HG03442 (cell line): ENCODE data around the gene ZDHHC11.
"Not testable (repeated sequence)": the region's sequence is repeated elsewhere in the genome, so short reads cannot be mapped to it uniquely, and the experiment has no call there.

Source experiments
- ATAC-seq: cut with Tn5 transposase; IDR thresholded peaks from one replicate; pipeline ENCODE4 v1.9.1; 2021; ENCODE audit warnings: mild to moderate bottlenecking, moderate library complexity; ENCODE audit not compliant: unreplicated experiment

ZDHHC11 gene

DNA sequence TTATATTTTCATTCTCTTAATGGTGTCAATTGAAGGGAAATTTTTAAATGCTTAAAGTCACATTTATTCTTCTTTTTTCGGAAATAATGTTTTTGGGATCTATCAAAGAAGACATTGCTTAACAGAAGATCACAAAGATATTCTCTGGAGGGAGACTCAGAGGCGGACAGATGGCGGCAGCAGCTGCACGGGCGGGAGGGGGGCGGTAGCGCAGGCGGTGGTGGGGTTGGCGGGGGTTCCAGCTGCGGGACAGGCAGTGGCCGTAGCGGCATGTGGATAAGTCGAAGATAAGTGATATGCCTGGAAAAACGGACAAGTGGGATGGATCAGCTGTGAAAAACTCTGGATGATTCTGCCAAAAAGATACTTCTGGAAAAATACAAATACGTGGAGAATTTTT, 34.6 kb downstream of the ZDHHC11 start:
- no peak for ATAC-seq

DNA sequence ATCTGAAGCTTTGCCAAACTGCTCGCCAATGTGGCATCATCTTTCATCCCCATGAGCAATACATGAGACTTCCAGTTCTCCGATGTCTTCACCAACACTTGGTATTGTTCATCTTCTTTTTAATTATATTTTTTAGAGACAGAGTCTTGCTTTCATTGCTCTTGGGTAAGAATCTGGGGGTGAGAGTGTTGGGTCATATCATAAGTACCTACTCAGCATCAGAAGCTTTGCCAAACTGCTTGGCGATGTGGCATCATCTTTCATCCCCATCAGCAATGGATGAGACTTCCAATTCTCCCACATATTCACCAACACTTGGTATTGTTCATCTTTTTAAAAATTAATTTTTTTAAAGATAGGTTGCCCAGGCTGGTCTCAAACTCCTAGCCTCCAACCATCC, 35.3 kb downstream of the ZDHHC11 start:
- no peak for ATAC-seq

DNA sequence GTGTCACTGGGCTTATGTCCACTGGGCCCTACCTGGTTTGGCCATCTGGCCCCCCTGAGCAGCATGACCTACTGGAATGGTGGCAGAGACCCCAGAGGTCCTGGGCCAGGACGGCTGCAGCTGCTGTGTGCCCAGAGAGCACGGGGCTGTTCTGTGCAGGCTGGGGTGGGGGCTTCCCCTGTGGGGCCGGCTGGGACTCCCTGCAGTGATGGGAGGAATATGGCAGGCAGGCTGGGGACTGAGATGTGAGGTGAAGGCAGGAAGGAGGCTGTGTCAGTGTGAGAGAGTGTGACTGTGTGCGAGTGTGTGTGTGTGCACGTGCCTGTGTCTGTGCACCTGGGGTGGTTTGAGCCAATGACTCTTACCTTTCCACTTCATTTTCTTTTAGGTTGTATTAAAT, 37.2 kb downstream of the ZDHHC11 start:
- ATAC-seq = not testable (repeated sequence)

DNA sequence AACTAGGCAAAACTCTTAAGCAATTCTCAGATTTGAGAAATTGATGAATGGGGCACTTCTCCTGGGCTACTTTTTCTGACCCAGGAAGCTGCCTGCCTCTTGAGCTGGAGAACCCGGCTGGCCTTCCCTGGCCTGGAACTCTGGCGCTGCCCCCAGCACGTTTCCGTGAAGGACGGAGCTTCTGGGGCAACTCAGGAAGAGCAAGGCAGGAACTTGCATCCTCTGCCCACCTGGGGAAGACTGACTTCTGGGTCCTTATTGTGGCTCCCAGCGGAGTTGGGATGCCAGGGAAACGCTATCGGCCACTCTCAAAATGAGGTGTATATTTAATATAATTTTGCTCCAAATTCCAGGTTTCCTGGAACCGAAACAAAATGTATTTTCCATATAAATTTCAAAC, 39.4 kb downstream of the ZDHHC11 start:
- ATAC-seq = not testable (repeated sequence)

DNA sequence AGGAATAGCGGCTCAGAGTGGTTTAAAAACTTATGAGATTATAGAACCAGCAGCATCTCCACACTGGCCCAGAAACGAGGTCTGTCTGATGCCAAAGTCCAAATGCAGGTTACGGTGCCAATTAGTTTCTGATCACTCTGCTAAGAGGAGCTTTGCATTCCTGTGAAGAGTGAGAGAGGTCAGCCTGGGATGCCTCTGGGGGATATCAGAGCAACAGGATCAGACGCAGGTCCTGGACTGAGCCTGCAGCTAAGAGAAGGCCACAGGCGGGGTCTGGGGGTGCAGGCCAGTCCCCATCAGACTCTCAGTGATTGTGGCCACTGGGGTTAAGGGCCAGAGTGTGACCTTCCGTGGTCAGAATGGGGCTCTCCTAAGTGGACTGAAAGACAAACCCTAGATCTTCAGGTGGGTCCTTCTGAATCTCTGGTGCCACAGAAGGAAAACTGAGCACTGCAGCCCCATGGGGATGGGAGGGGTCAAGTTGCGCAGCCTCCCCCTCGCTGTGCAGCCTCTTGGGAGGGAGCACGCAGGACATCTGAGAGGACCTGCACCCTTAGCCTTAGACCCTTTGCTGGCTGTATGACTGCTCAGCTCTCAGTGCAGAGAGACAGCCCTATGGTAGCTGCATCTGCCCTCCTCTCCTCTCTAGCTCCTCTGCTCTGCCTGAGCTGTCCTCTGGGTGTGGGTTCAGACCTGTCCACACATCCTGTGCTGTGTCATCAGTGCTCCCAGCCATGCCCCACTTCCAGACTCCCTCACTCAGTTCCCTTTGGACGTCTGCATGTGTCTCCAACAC, 42.9 kb downstream of the ZDHHC11 start:
- not testable (repeated sequence) for ATAC-seq

DNA sequence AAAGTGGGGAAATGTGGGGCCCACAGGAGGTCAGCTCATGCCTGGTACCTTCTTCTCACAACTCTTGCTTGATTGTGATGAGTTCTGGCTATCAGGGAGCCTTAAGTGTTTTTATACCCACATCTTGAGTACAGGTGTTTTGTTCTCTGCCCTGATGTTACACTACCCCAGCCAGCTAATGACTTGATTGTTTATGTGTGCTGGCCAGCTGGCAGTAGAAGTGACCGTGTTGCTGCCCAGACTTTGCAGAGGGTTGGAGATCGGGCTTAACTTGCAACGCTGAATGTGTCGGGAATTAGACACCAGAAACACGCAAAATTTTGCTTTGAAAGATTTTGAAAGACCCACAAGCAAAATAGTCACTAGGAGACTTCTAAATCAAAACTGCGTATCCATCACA, 49.3 kb downstream of the ZDHHC11 start:
- no peak for ATAC-seq

DNA sequence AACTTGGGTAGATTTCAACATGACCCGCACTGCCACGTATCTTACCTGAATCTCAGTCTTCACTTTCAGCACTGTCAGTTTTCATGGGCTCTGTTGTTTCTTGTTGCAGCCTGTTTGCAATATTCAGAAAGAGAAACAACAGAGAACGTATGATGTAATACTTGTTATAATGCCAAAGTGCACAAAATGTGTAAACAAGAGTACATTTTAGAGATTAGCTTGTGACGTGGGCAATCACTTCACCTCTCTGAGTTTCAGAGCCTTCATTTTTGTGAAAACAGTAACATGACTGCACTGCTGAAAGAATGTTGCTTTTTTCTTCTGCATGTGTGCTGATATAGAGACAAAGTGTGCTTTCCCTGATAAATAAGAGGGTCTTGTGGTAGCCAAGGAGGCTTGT, 49.7 kb downstream of the ZDHHC11 start:
- ATAC-seq = not testable (repeated sequence)

- not testable (repeated sequence) for ATAC-seq
These were observed 52.2 kb downstream of the ZDHHC11 start for GRCh38 chr5:798505-799138.

GRCh38 chr5:797986-798385, 52.8 kb downstream of the ZDHHC11 start:
- ATAC-seq = not testable (repeated sequence)

DNA sequence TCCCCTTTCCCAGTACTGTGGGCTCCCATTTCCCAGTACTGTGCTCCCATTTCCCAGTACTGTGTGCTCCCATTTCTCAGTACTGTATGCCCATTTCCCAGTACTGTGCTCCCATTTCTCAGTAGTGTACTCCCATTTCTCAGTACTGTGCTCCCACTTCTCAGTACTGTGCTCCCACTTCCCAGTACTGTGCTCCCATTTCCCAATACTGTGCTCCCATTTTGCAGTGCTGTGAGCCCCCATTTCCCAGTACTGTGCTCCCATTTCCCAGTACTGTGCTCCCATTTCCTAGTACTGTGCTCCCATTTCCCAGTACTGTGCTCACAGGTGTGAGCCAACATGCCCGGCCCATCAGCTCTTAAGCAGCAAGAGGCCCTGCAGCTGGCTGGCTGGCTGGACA, 54.9 kb downstream of the ZDHHC11 start:
- not testable (repeated sequence) for ATAC-seq

- not testable (repeated sequence) for ATAC-seq
These were observed 55.8 kb downstream of the ZDHHC11 start for GRCh38 chr5:794948-795347.

DNA sequence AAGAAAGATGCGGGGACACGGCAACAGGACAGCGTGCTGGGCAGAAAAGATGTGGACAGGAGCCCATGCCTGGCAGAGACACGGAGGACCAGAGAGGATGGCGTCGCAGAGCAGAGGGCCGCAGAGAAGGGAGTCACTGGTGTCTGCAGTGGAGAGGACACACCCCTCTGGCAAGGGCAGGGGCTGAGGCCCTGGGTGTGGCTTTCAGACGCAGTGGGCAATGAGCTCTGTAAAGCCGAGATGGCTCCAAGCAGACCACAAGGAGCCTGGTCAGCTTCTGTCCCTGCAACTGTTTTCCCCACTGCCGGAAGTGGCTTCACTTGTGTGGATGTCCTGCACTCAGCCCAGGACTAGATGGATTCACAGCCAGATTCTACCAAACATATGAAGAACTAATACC, 62.1 kb downstream of the ZDHHC11 start:
- not testable (repeated sequence) for ATAC-seq

DNA sequence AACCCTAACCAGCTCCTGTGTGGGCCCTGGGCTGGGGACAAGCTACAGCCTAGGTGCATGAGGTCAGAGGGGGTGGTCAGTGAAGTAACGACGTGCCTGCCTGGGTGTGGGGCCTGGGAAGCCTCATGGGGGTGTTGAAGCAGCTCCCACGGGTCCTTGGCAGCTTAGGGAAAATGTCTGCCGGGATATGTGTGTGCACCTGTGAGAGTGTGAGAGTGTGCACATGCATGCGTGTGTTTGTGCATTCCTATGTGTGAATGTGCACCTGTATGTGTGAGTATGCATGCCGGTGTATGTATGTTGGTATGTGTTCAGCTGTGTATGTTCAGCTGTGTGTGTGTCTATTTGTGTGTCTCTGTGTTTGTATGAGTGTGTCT, 62.9 kb downstream of the ZDHHC11 start:
- ATAC-seq = not testable (repeated sequence)

DNA sequence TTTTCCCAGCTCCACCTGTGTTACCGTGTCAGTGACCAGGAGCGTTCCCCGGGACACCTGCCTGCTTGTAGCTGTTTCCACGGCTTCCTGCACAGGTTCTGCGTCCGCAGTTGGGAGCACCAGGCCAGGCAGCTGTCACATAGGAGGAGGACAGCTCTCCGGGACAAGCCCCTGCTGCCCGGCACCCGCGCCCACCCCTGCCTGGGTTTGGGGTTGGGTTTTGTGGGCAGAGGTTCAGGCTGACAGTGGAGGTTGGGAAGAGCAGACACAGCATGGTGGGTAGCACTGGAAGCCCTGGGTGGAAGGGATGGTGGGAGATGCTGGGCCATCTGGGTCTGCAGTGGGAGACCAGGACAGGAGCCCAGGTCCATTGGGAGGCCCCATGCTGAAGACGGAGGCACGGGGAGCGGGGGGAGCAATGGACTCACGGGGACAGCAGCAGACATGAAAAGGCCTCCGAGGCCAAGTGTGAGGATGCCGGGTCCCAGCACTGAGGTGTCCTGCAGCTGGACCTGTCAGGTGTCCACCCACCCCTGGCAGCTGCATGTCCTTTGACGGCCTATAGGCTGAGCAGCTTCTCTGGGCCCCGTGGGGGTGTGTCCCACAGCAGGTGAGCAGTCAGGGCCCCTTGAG, 63.4 kb downstream of the ZDHHC11 start:
- ATAC-seq = not testable (repeated sequence)

DNA sequence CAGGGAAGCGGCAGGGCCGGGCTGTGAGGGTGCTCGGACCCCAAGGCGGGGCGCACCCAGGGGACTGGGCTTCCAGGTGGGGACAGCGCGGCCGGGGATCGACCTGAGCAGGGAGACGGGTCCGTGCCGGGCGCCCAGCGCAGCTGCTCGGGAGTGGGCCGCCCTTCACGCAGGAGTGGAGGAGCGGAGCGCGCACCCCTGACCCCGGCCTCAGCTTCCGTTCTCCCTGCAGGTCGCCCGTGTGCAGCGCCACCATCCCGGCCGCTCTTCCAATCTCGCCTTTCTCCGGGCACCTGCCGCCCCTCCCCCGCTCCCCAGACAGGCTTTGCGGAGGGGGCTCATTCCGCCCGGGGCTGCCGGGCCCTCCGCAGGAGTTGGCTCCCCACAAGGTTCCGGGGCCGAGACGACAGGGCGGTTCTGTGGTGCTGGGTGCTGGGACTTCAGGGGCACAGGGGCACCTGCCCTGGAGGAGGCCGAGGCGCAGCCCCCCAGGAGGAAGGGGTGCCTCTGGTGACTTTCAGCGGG, 65.5 kb downstream of the ZDHHC11 start:
- ATAC-seq = peak; percentile 5

DNA sequence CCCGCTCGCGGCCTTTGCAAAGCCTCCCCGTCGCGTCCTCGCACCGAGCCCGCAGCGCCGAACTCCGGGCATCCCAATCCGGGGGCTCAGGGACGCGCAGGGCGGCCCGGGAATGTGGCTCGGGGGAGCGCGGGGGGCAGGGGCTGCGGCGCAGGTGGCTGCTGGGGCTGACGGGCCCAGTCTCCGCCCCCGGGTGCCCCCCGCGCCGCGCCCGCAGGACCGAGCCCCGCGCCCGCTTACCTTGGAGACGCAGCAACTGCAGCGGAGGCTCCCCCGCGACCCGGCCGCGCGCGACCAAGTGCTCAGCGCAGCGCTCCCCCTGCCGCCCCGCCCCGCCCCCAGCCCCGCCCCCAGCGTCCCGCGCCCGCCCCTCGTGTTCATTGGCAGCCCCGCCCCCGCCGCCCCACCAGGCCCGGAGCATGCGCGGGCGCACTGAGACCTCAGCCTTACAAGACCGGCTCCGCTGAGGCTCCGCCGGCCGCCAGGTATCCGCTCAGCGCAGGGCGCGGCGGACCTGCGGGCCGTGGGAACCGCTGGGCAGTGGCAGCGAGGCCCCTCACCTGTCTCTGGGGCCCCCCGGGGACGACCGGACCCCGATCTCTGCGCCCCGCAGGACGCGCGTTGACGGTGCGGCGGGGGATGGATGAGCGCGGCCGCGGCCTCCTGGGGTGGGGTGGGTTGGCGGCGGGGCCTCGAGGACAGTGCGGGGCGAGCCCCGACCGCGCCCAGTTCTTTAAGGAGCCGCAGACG, 66.2 kb downstream of the ZDHHC11 start, which contains the start of gene ZDHHC11B:
TSS of gene ZDHHC11B (minus strand) at position 302 of the 750 bp plus-strand sequence. CDS start 17,810 bp downstream, outside the sequence.
- peak; percentile 57 for ATAC-seq

- ATAC-seq = not testable (repeated sequence)
These were observed 66.8 kb downstream of the ZDHHC11 start for GRCh38 chr5:783881-784427.

DNA sequence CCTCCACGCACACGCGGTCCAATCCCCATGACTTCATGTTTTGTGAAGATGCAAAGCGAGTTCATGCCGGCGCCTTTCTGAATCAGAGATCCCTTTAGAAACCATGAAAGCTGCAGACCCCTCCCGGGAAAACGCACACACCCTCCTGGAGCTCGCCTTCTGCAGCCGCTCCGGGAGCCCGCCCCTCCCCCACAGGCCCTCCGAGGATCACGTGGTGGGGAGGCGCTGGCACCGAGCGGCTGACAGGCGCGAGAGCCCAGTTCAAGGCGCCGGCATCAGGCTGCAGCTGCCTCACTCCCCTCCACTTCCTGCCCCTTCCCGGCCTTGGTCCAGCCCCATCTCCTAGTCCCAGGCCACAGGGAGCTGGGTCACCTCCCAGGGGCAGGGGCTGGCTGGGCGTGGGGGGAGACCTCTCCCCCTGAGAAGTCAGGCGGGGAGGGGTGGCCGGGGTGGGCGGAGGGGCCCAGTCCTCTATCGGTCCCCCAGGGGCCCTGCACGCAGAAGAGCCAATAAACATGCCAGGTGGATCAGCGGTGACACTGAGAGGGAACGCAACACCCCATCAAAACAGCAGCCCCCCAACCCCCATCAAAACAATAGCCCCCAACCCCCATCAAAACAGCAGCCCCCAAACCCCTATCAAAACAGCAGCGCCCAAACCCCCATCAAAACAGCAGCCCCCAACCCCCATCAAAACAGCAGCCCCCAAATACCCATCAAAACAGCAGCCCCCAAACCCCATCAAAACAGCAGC, 67.6 kb downstream of the ZDHHC11 start:
- not testable (repeated sequence) for ATAC-seq

- not testable (repeated sequence) for ATAC-seq
These were observed 68.4 kb downstream of the ZDHHC11 start for GRCh38 chr5:782356-782755.

DNA sequence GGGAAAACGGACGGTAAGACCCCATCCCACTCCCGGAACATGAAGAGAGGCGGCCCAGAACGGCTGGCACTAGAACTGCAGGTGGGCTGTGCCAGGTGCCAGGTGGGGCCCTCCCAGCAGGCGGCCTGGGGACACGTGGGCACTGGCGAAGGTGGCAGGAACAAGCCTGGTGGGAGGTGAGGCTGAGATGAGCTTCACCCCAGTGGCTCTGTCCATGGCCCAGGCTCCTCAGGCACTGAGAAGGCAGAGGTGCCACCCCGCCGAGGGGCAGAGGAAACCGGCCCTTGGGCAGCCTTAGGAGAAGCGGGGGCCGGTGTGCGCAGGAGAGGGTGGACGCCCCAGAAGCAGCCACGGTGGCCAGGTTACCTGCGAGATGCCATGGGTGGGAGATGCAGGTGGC, 70.2 kb downstream of the ZDHHC11 start:
- not testable (repeated sequence) for ATAC-seq
